Measurements from ENCODE around the gene ACSS1. TPM values are rescaled to one million over a fixed set of nuclear protein-coding genes. Genes with fewer than 3 reads are reported as not detected.

ACSS1 gene
- total RNA-seq, 1 experiment from 2014 or later = 0.51 TPM

DNA sequence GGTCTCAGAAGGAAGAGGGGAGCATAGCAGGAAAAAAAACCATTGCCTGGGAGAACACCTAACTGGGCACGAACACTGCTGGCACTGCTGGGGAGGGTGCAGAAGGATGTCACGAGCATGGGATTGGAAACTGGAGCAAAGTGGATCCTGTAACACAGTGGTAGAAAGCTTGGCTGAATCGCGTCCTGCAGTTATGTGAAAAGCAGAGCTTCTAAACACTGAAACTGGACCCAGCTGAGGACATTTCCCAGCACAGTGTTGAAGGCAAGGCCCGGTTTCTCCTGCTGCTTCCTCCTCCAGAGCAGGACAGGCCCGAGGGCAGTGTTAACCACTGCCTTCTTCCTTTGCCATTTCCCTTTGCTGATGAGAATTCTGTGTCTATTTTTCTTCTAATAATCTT is 72.1 kb downstream of the ACSS1 start:
- no TSS peak for BruUV-seq (replicated peaks)
- Mint-ChIP-seq H3K36me3 (ENCODE audit: insufficient read depth, unreplicated experiment) (peaks cover 38% of the 10 kb centered on the region), H3K27me3 (ENCODE audit: insufficient read depth, unreplicated experiment) (no peaks in the 10 kb centered on the region), H3K9me3 (ENCODE audit: unreplicated experiment) (no peaks in the 10 kb centered on the region), H3K27ac (ENCODE audit: low read depth, unreplicated experiment) (no peak overlapping the region), H3K4me1 (ENCODE audit: insufficient read depth, unreplicated experiment) (peaks cover 29% of the 10 kb centered on the region), H3K4me3 (ENCODE audit: unreplicated experiment) (no peak overlapping the region)
- TF ChIP-seq, protein P1, sequence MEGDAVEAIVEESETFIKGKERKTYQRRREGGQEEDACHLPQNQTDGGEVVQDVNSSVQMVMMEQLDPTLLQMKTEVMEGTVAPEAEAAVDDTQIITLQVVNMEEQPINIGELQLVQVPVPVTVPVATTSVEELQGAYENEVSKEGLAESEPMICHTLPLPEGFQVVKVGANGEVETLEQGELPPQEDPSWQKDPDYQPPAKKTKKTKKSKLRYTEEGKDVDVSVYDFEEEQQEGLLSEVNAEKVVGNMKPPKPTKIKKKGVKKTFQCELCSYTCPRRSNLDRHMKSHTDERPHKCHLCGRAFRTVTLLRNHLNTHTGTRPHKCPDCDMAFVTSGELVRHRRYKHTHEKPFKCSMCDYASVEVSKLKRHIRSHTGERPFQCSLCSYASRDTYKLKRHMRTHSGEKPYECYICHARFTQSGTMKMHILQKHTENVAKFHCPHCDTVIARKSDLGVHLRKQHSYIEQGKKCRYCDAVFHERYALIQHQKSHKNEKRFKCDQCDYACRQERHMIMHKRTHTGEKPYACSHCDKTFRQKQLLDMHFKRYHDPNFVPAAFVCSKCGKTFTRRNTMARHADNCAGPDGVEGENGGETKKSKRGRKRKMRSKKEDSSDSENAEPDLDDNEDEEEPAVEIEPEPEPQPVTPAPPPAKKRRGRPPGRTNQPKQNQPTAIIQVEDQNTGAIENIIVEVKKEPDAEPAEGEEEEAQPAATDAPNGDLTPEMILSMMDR (IDR thresholded peaks at IDR 0.05; ENCODE audit: unreplicated experiment) = no peak
- intact Hi-C loops (cut with micrococcal nuclease) = no loop called here
- DNase-seq (ENCODE audit: unreplicated experiment) = no peak
- ChIA-PET POLR2A (interaction anchor here (1.9 kb wide), 1 partner anchor 8 kb away, joined by 4 read pairs; no protein-coding TSS in a partner anchor), CTCF (interaction anchor here (0.9 to 3.8 kb wide), 4 partner anchors 9 to 413 kb away, joined by 3 to 15 read pairs (median 4); no protein-coding TSS in a partner anchor)

- Mint-ChIP-seq H3K4me1 (ENCODE audit: insufficient read depth, unreplicated experiment) (peaks cover 22% of the 10 kb centered on the region), H3K36me3 (ENCODE audit: insufficient read depth, unreplicated experiment) (peaks cover 45% of the 10 kb centered on the region), H3K4me3 (ENCODE audit: unreplicated experiment) (no peak overlapping the region), H3K27ac (ENCODE audit: low read depth, unreplicated experiment) (no peak overlapping the region), H3K27me3 (ENCODE audit: insufficient read depth, unreplicated experiment) (no peaks in the 10 kb centered on the region), H3K9me3 (ENCODE audit: unreplicated experiment) (no peaks in the 10 kb centered on the region)
- no TSS peak for BruUV-seq (replicated peaks)
- ChIA-PET CTCF (interaction anchor here (0.7 to 3.8 kb wide), 5 partner anchors 9 to 335 kb away, joined by 3 to 15 read pairs (median 5); no protein-coding TSS in a partner anchor), POLR2A (no interaction called here)
- intact Hi-C loops (cut with micrococcal nuclease) = no loop called here
- DNase-seq (ENCODE audit: unreplicated experiment) = no peak
- TF ChIP-seq, protein P1 (IDR thresholded peaks at IDR 0.05; ENCODE audit: unreplicated experiment) = no peak
These were observed 72.8 kb downstream of the ACSS1 start for GRCh38 chr20:24984961-24985640.

DNA sequence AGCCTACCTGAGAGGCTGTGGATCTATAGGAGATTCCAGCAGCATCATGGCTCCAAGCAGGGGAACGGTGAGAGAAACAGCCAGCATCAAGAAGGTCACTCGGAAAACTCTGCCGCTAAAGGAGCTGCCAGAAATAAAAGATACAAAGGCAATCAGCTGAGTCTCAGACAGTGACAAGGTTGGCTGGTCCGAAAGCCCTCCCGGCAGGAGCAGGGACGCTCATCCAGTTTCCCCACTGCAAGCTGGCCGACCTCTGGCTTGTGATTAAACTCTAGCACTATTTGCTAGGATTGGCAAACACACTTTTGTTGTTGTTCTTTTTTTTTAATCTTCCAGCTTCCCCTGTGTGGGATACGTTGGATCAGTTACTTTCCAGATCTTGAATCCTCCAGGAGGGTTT is 74.0 kb downstream of the ACSS1 start:
- Mint-ChIP-seq H3K27me3 (ENCODE audit: insufficient read depth, unreplicated experiment) (no peaks in the 10 kb centered on the region), H3K4me1 (ENCODE audit: insufficient read depth, unreplicated experiment) (peaks cover 20% of the 10 kb centered on the region)
- TF ChIP-seq, protein P1 (IDR thresholded peaks at IDR 0.05; ENCODE audit: unreplicated experiment) = no peak

GRCh38 chr20:24981790-24982189 is 76.1 kb downstream of the ACSS1 start:
- H3K9me3 Mint-ChIP-seq (ENCODE audit: unreplicated experiment) = no peaks in the 10 kb centered on the region
- no peak for DNase-seq (ENCODE audit: unreplicated experiment)
- BruUV-seq (replicated peaks) = no TSS peak
- ChIA-PET CTCF (interaction anchor here (0.7 to 1.0 kb wide), 5 partner anchors 51 to 1931 kb away, joined by 3 to 5 read pairs (median 3); no protein-coding TSS in a partner anchor), POLR2A (no interaction called here)
- peaks cover 55% of the 10 kb centered on the region for H3K36me3 Mint-ChIP-seq (ENCODE audit: insufficient read depth, unreplicated experiment)
- intact Hi-C loops (cut with micrococcal nuclease) = no loop called here
- H3K27me3 Mint-ChIP-seq (ENCODE audit: insufficient read depth, unreplicated experiment) = no peaks in the 10 kb centered on the region
- TF ChIP-seq, protein P1 (IDR thresholded peaks at IDR 0.05; ENCODE audit: unreplicated experiment) = no peak
- peaks cover 7% of the 10 kb centered on the region for H3K4me1 Mint-ChIP-seq (ENCODE audit: insufficient read depth, unreplicated experiment)
- no peak overlapping the region for H3K4me3 Mint-ChIP-seq (ENCODE audit: unreplicated experiment)
- no peak overlapping the region for H3K27ac Mint-ChIP-seq (ENCODE audit: low read depth, unreplicated experiment)

More for the DNA sequence above, 74.0 kb downstream of the ACSS1 start:
- intact Hi-C loops (cut with micrococcal nuclease) = no loop called here
- no peak for DNase-seq (ENCODE audit: unreplicated experiment)
- H3K4me3 Mint-ChIP-seq (ENCODE audit: unreplicated experiment) = no peak overlapping the region
- H3K36me3 Mint-ChIP-seq (ENCODE audit: insufficient read depth, unreplicated experiment) = peaks cover 52% of the 10 kb centered on the region
- no TSS peak for BruUV-seq (replicated peaks)
- ChIA-PET POLR2A (interaction anchor here (1.2 to 1.3 kb wide), 2 partner anchors 8 to 9 kb away, joined by 3 read pairs; no protein-coding TSS in a partner anchor), CTCF (interaction anchor here (0.5 to 3.8 kb wide), 6 partner anchors 11 to 353 kb away, joined by 3 to 15 read pairs (median 4); no protein-coding TSS in a partner anchor)
- no peaks in the 10 kb centered on the region for H3K9me3 Mint-ChIP-seq (ENCODE audit: unreplicated experiment)
- H3K27ac Mint-ChIP-seq (ENCODE audit: low read depth, unreplicated experiment) = no peak overlapping the region

Data from MCF 10A (cell line).